Heart right ventricle (tissue), 16 donors: ENCODE results near the gene UPK1B. TPM values are rescaled to one million over a fixed set of nuclear protein-coding genes. Genes with fewer than 3 reads are reported as not detected.

Experiments used
- ATAC-seq, 8 donors: fragments of 200-7000 bp; cut with Tn5 transposase; one replicate each; pipeline ENCODE4 v1.9.1; 2020; ENCODE audit warnings: mild to moderate bottlenecking in 8 of 8, moderate library complexity in 8 of 8, moderate number of reproducible peaks in 1 of 8
- DNase-seq, 2 donors: peaks; one replicate each; pipeline ENCODE4 v3.0.0-alpha.2; 2020
- H3K27ac ChIP-seq, 10 donors: fragments of 200-600 bp; sonication (generic) in 2 of 10; one replicate each; pipeline versions ENCODE4 v1.5.0 to v1.8.0; 2020 to 2022; ENCODE audit warnings: mild to moderate bottlenecking in 3 of 10
- H3K27me3 ChIP-seq, 7 donors: fragments of 200-600 bp; one replicate each; pipeline ENCODE4 v1.8.0; 2021 to 2022; ENCODE audit warnings: mild to moderate bottlenecking in 2 of 7
- H3K36me3 ChIP-seq, 9 donors: fragments of 200-600 bp; sonication (generic) in 1 of 9; one replicate each; pipeline versions ENCODE4 v1.5.0 to v1.8.0; 2020 to 2022; ENCODE audit warnings: mild to moderate bottlenecking in 2 of 9
- H3K4me1 ChIP-seq, 9 donors: fragments of 200-600 bp; sonication (generic) in 1 of 9; one replicate each; pipeline versions ENCODE4 v1.5.0 to v1.8.0; 2020 to 2022; ENCODE audit warnings: mild to moderate bottlenecking in 4 of 9
- H3K4me3 ChIP-seq, 10 donors: fragments of 200-600 bp; sonication (generic) in 2 of 10; one replicate each; pipeline versions ENCODE4 v1.5.0 to v1.8.0; 2020 to 2022; ENCODE audit warnings: mild to moderate bottlenecking in 7 of 10, moderate library complexity in 2 of 10
- H3K9me3 ChIP-seq, 11 donors: fragments of 200-600 bp in 10 of 11; sonication (generic) in 2 of 11; one replicate each; pipeline versions ENCODE4 v1.5.0 to v1.8.0; 2013 to 2022; ENCODE audit warnings: mild to moderate bottlenecking in 2 of 11, control low read depth in 1 of 11, moderate library complexity in 1 of 11
- whole genome bisulfite sequencing, 2 donors: extraction: QIAGEN DNeasy Blood & Tissue Kit; methylation state at CpG; one replicate each; pipeline ENCODE4 v1.1.7; 2013; ENCODE audit warnings: inconsistent platforms in 1 of 2; 5-methylcytosine and 5-hydroxymethylcytosine counted together
- intact Hi-C, 10 donors: fragments of 100-400 bp; cut with DNase I; formaldehyde crosslinking; loops; one replicate each; pipeline versions ENCODE4 v1.11.1 to v1.14.2; 2022
- polyA plus RNA-seq, 2 donors: library from polyadenylated mRNA; stranded (reverse); fragments of 200-250 nt; gene quantifications; one replicate each; pipeline ENCODE4 v1.2.3, GENCODE V29; 2013
- total RNA-seq, 10 donors: library from RNA; stranded (reverse); fragmentation: NEBNext Ultra II Directional in 3 of 10; extraction: Animal tissue kit (Norgen Biotek cat#: 25700) in 3 of 10; gene quantifications; one replicate each; pipeline versions ENCODE4 v1.2.1 to v1.2.4, GENCODE V29; 2021 to 2023
- TF ChIP-seq, protein P1 (sequence below), 9 donors: fragments of 200-600 bp; sonication (generic) in 2 of 9; IDR thresholded peaks; one replicate each; pipeline versions ENCODE4 v1.5.0 to v1.8.0; 2021 to 2022; ENCODE audit warnings: antibody characterized with exemption in 9 of 9, mild to moderate bottlenecking in 5 of 9, moderate library complexity in 1 of 9
- donor health status: Arrhythmogenic right ventricular cardiomyopathy.
- donor health status: ischemic (EF 13 %, LVEDD 7.1; RV severe dilation, severe dysfunction).
- donor health status: healthy with polysubstance abuse.
- donor health status: DM: no; HTN: yes; CAD: no.
- donor health status: DM: no; HTN: no; CAD: no.
- donor health status: ischemic (EF 25% LVEDD 6.9; RV normal size, moderate dysfunction).
- donor health status: ischemic (EF 25% LVEDD 5.7; RV mildly dilated, moderate dysfunction).
- donor health status: healthy.
- donor health status: DM: yes; HTN: yes; CAD: no.
- donor health status: Ischemic cardiomyopathy.
- donor health status: ischemic (EF 35%, LVEDD 5.7; RV mildly dilated, moderate dysfunction).
- donor health status: nonischemic (EF 11% LVEDD 7.7; RV severe dilation, severe dysfunction).
- donor health status: DM: yes; HTN: yes; CAD: no.
- donor health status: PGD.
- donor health status: ischemic (EF 29% LVEDD 5.4; RV normal size, mild dysfunction).
- donor health status: nonischemic (EF 23%, LVEDD 6.1; RV moderate dilation, normal function).

Gene UPK1B
- total and polyA plus RNA-seq, 12 donors, result 1.1 TPM; not detected in 11

- TF ChIP-seq, protein P1, sequence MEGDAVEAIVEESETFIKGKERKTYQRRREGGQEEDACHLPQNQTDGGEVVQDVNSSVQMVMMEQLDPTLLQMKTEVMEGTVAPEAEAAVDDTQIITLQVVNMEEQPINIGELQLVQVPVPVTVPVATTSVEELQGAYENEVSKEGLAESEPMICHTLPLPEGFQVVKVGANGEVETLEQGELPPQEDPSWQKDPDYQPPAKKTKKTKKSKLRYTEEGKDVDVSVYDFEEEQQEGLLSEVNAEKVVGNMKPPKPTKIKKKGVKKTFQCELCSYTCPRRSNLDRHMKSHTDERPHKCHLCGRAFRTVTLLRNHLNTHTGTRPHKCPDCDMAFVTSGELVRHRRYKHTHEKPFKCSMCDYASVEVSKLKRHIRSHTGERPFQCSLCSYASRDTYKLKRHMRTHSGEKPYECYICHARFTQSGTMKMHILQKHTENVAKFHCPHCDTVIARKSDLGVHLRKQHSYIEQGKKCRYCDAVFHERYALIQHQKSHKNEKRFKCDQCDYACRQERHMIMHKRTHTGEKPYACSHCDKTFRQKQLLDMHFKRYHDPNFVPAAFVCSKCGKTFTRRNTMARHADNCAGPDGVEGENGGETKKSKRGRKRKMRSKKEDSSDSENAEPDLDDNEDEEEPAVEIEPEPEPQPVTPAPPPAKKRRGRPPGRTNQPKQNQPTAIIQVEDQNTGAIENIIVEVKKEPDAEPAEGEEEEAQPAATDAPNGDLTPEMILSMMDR (IDR thresholded peaks at IDR 0.05), result no peak
- Histone ChIP-seq H3K4me3 (no peak overlapping the region), H3K4me1 (peaks cover 0 to 8% (median 5%) of the 10 kb centered on the region in 9 donors), H3K36me3 (peaks cover 0 to 97% (median 24%) of the 10 kb centered on the region in 9 donors), H3K27me3 (no peaks in the 10 kb centered on the region), H3K27ac (no peak overlapping the region), H3K9me3 (no peaks in the 10 kb centered on the region)
- intact Hi-C loops, result loop anchor here in 1 of 10 donors (10.0 kb wide), 1 partner anchor 1115 kb away; the partner anchor contains the start of gene LRRC58
- DNase-seq, result no peak
- ATAC-seq, result no peak
- WGBS, 2 donors, result 82 to 84% methylated on average over 7 of the region's 7 CpGs
Measured at GRCh38 chr3:119230071-119230470, 56.7 kb downstream of the UPK1B start.

DNA sequence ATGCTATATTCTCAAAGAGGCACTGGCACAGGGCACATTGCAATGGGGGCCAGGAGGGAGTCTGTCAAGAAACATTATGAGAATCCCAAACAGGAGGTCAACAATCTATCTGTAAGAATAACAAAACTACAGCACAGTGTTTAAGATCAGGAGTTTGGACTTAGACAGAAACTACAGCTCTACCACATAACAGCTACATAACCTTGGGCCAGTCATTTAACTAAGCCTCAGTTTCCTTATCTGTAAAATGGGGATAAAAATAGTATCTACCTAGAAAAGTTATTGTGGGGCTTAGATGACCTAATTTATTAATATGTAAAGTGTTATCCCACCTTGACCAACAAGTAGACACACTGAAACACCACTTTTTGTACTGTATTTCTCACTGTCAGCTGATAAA is 57.3 kb downstream of the UPK1B start:
- H3K9me3 ChIP-seq, result no peaks in the 10 kb centered on the region
- peaks cover 0 to 97% (median 24%) of the 10 kb centered on the region in 9 donors for H3K36me3 ChIP-seq
- TF ChIP-seq, protein P1 (IDR thresholded peaks at IDR 0.05), result no peak
- H3K4me1 ChIP-seq, result peaks cover 0 to 14% (median 6%) of the 10 kb centered on the region in 9 donors
- H3K27me3 ChIP-seq, result no peaks in the 10 kb centered on the region
- H3K27ac ChIP-seq, result no peak overlapping the region
- no peak for DNase-seq
- no peak for ATAC-seq
- intact Hi-C loops, result loop anchor here in 1 of 10 donors (10.0 kb wide), 1 partner anchor 1114 kb away; the partner anchor contains the start of gene LRRC58
- no peak overlapping the region for H3K4me3 ChIP-seq

- peaks cover 3 to 44% (median 21%) of the 10 kb centered on the region in 9 donors for H3K4me1 ChIP-seq
- DNase-seq (no peak), ATAC-seq (no peak)
- H3K27me3 ChIP-seq, result no peaks in the 10 kb centered on the region
- no peaks in the 10 kb centered on the region for H3K9me3 ChIP-seq
- TF ChIP-seq, protein P1 (IDR thresholded peaks at IDR 0.05), result no peak
- no peak overlapping the region for H3K27ac ChIP-seq
- H3K36me3 ChIP-seq, result peaks cover 0 to 70% (median 9%) of the 10 kb centered on the region in 9 donors
- WGBS, 2 donors, result 73% methylated on average over 1 of the region's 1 CpG
- intact Hi-C loops, result loop anchor here in 1 of 10 donors (10.0 kb wide), 1 partner anchor 1110 kb away; the partner anchor contains the start of gene LRRC58
- H3K4me3 ChIP-seq, result no peak overlapping the region
Measured at GRCh38 chr3:119234610-119235009, 61.2 kb downstream of the UPK1B start.

DNA sequence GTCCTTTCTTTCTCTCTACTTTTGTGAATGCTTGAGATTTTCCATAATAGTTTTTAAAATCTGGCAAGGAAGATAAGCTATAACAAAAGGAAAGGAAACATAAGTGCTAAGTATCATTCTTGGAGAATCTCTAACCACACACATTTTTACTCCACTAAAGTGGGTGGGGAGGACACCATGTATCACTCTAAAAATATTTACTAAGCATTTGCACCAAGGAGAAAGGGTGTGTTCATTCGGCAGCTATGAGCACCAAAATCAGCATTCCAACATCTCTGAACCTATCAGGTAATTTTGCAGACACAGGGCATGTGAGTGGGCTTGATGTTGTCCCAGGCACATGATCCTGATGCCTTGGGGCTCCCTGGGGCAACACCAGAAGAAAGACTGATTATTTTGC is 61.8 kb downstream of the UPK1B start:
- no peak overlapping the region for H3K4me3 ChIP-seq
- ATAC-seq (no peak), DNase-seq (no peak)
- 67 to 89% methylated on average over 1 of the region's 1 CpG for WGBS, 2 donors
- peaks cover 0 to 65% (median 9%) of the 10 kb centered on the region in 9 donors for H3K36me3 ChIP-seq
- H3K4me1 ChIP-seq, result peaks cover 3 to 49% (median 26%) of the 10 kb centered on the region in 9 donors
- TF ChIP-seq, protein P1 (IDR thresholded peaks at IDR 0.05), result no peak
- H3K9me3 ChIP-seq, result no peaks in the 10 kb centered on the region
- intact Hi-C loops, result loop anchor here in 1 of 10 donors (10.0 kb wide), 1 partner anchor 1110 kb away; the partner anchor contains the start of gene LRRC58
- H3K27me3 ChIP-seq, result no peaks in the 10 kb centered on the region
- H3K27ac ChIP-seq, result no peak overlapping the region
